K562 (cell line): ENCODE results near the gene HTR5A. TPM values are rescaled to one million over a fixed set of nuclear protein-coding genes. Genes with fewer than 3 reads are reported as not detected.

ENCODE experiments used
- ATAC-seq: fragments of 200-7000 bp; cut with Tn5 transposase; 3 replicates; pipeline ENCODE4 v1.9.1; 2020; ENCODE audit warnings: moderate library complexity
- BruUV-seq: library from RNA; stranded (reverse); fragments of 400-500 nt; replicated peaks from 2 replicates; lab custom pipeline; 2021; lab: Mats Ljungman, UMichigan
- CTCF ChIA-PET: fragments of 300-600 bp; formaldehyde crosslinking; extraction: SDS; loops from one replicate; lab custom pipeline; 2021; ENCODE audit warnings: low intra/inter-chr PET ratio; lab: Yijun Ruan, JAX
- POLR2A ChIA-PET: fragments of 300-600, 350-650 bp; sonication (Branson Sonifier 250); formaldehyde crosslinking; extraction: SDS; loops from one replicate; lab custom pipeline; 2021; ENCODE audit warnings: antibody characterized with exemption, inconsistent platforms; lab: Yijun Ruan, JAX
- DNase-seq, 4 experiments: peaks; one replicate each; pipeline versions ENCODE4 v3.0.0 to v3.0.0-alpha.2; 2011 to 2018; ENCODE audit warnings: low spot score in 3 of 4, mixed read lengths in 3 of 4; ENCODE audit errors: extremely low read depth in 1 of 4
- FAIRE-seq: peaks from 2 replicates; lab custom pipeline; 2011; peaks lifted over from hg19 to GRCh38; lab: Jason Lieb, UNC
- H2AFZ ChIP-seq: 2 replicates; pipeline ENCODE4 v1.6.0; 2011; ENCODE audit warnings: low read depth, low read length, control low read depth, inconsistent platforms
- H3K27ac ChIP-seq: fragments of 200-600 bp; 3 replicates; pipeline ENCODE4 v1.8.0; 2011; ENCODE audit warnings: low read depth, mild to moderate bottlenecking, control low read depth, inconsistent platforms, low read length, moderate library complexity, mixed read lengths; ENCODE audit errors: extremely low read depth
- H3K27me3 ChIP-seq, 2 experiments: fragments of 300-600 bp in 1 of 2; 2 replicates in 1 of 2; 3 replicates in 1 of 2; pipeline versions ENCODE4 v1.6.0 to v1.8.0; 2011; ENCODE audit warnings: inconsistent platforms in 2 of 2, low read length in 2 of 2, mild to moderate bottlenecking in 1 of 2, mixed read lengths in 1 of 2, moderate library complexity in 1 of 2; ENCODE audit not compliant: control insufficient read depth in 2 of 2, insufficient read depth in 2 of 2
- H3K36me3 ChIP-seq: fragments of 300-600 bp; 3 replicates; pipeline ENCODE4 v1.8.0; 2011; ENCODE audit warnings: mild to moderate bottlenecking, low read length, inconsistent platforms; ENCODE audit not compliant: control insufficient read depth, insufficient read depth
- H3K4me1 ChIP-seq, 2 experiments: fragments of 200-600 bp in 1 of 2; replicated peaks in 1 of 2; 2 replicates in 1 of 2; 3 replicates in 1 of 2; pipeline versions ENCODE4 v1.5.1 to v1.8.0; 2011; ENCODE audit warnings: inconsistent platforms in 2 of 2, low read length in 2 of 2, mild to moderate bottlenecking in 1 of 2, mixed read lengths in 1 of 2, moderate library complexity in 1 of 2; ENCODE audit not compliant: control insufficient read depth in 2 of 2, insufficient read depth in 2 of 2
- H3K4me2 ChIP-seq: 2 replicates; pipeline ENCODE4 v1.6.1; 2011; ENCODE audit warnings: low read length, control low read depth, inconsistent platforms, mixed read lengths; ENCODE audit not compliant: insufficient read depth
- H3K4me3 ChIP-seq: fragments of 200-600 bp; sonication (generic), shearing (Covaris generic); 2 replicates; pipeline ENCODE4 v1.5.1; 2016; ENCODE audit warnings: control low read depth, inconsistent platforms
- H3K79me2 ChIP-seq: fragments of 200-600 bp; 3 replicates; pipeline ENCODE4 v1.8.0; 2011; ENCODE audit warnings: low read length, inconsistent platforms; ENCODE audit not compliant: control insufficient read depth, insufficient read depth
- H3K9ac ChIP-seq, 2 experiments: 2 replicates each; pipeline versions ENCODE4 v1.6.0 to v1.6.1; 2011; ENCODE audit warnings: low read depth in 2 of 2, low read length in 2 of 2, control low read depth in 1 of 2, inconsistent platforms in 1 of 2, mild to moderate bottlenecking in 1 of 2, mixed read lengths in 1 of 2; ENCODE audit not compliant: insufficient read depth in 1 of 2
- H3K9me1 ChIP-seq: one replicate; pipeline ENCODE4 v1.6.0; 2011; ENCODE audit warnings: inconsistent platforms, mild to moderate bottlenecking, low read length, moderate library complexity; ENCODE audit not compliant: control insufficient read depth, insufficient read depth
- H3K9me3 ChIP-seq: replicated peaks from 2 replicates; pipeline ENCODE4 v1.5.1; 2011; ENCODE audit warnings: low read depth, low read length, inconsistent platforms; ENCODE audit not compliant: control insufficient read depth, insufficient read depth
- H4K20me1 ChIP-seq: replicated peaks from 2 replicates; pipeline ENCODE4 v1.6.1; 2011; ENCODE audit warnings: low read length, inconsistent platforms, mixed read lengths; ENCODE audit not compliant: control insufficient read depth, insufficient read depth
- ARID3A ChIP-seq: IDR thresholded peaks from 2 replicates; pipeline ENCODE4 v1.6.1; 2012; ENCODE audit warnings: low read depth, low read length, improper control_type of control experiment, borderline replicate concordance
- BRF1 ChIP-seq: IDR thresholded peaks from 3 replicates; pipeline ENCODE4 v1.6.1; 2011; ENCODE audit warnings: borderline replicate concordance, mild to moderate bottlenecking; ENCODE audit not compliant: insufficient read length; ENCODE audit errors: extremely low read depth
- CTCF ChIP-seq, 3 experiments: IDR thresholded peaks in 2 of 3; conservative IDR thresholded peaks in 1 of 3; 2 replicates each; pipeline ENCODE4 v1.5.1; 2011 to 2012; ENCODE audit warnings: low read length in 3 of 3, mild to moderate bottlenecking in 3 of 3, control low read depth in 2 of 3, improper control_type of control experiment in 1 of 3, inconsistent platforms in 1 of 3, low read depth in 1 of 3, mixed read lengths in 1 of 3, moderate library complexity in 1 of 3; ENCODE audit not compliant: insufficient read depth in 2 of 3
- IRF9 ChIP-seq: fragments of 450-650 bp; IDR thresholded peaks from 2 replicates; pipeline ENCODE4 v1.6.1; 2016; ENCODE audit warnings: missing biosample characterization, missing genetic modification characterization
- LEF1 ChIP-seq: fragments of 450-650 bp; IDR thresholded peaks from 2 replicates; pipeline ENCODE4 v1.6.1; 2016; ENCODE audit warnings: mild to moderate bottlenecking
- NELFE ChIP-seq: IDR thresholded peaks from 2 replicates; pipeline ENCODE4 v1.6.1; 2011; ENCODE audit warnings: mild to moderate bottlenecking; ENCODE audit not compliant: insufficient read depth, insufficient read length
- POLR2AphosphoS5 ChIP-seq: IDR thresholded peaks from 2 replicates; pipeline ENCODE4 v1.6.1; 2011; ENCODE audit warnings: mild to moderate bottlenecking, low read depth, low read length, moderate library complexity; ENCODE audit not compliant: control insufficient read depth, insufficient read depth
- POLR2G ChIP-seq: fragments of 200-400 bp; formaldehyde crosslinking; IDR thresholded peaks from 2 replicates; pipeline ENCODE4 v1.6.1; 2017; ENCODE audit warnings: low read depth, mild to moderate bottlenecking, antibody characterized with exemption, low read length, moderate library complexity
- RBM17 ChIP-seq: fragments of 200-400 bp; formaldehyde crosslinking; IDR thresholded peaks from 2 replicates; pipeline ENCODE4 v1.6.1; 2017; ENCODE audit warnings: low read depth, mild to moderate bottlenecking, low read length, borderline replicate concordance
- SAFB2 ChIP-seq: fragments of 200-400 bp; formaldehyde crosslinking; IDR thresholded peaks from 2 replicates; pipeline ENCODE4 v1.6.1; 2018; ENCODE audit warnings: borderline replicate concordance, low read length, low read depth, moderate library complexity; ENCODE audit not compliant: severe bottlenecking
- SNIP1 ChIP-seq: fragments of 450-650 bp; IDR thresholded peaks from 2 replicates; pipeline ENCODE4 v1.7.1; 2017; ENCODE audit warnings: low read depth, mild to moderate bottlenecking
- THRA ChIP-seq: fragments of 450-650 bp; IDR thresholded peaks from 2 replicates; pipeline ENCODE4 v1.6.1; 2017; ENCODE audit warnings: mild to moderate bottlenecking, moderate library complexity
- WGBS: fragments of 100-300 bp; shearing (Covaris generic); methylation state at CpG from one replicate; pipeline ENCODE4 v1.1.6; 2016; ENCODE audit warnings: low coverage, mixed read lengths; ENCODE audit not compliant: insufficient coverage; ENCODE audit errors: missing lambda C conversion rate; 5-methylcytosine and 5-hydroxymethylcytosine counted together
- in situ Hi-C: fragments of 300-500 bp; cut with MboI; formaldehyde crosslinking; loops from 4 replicates; pipeline ENCODE4 v1.15.0; 2018; ENCODE audit warnings: inconsistent platforms, mixed read lengths
- intact Hi-C: fragments of 100-400 bp; cut with micrococcal nuclease; formaldehyde crosslinking; loops from 2 replicates; pipeline ENCODE4 v1.14.2; 2022
- polyA plus RNA-seq, 8 experiments: library from polyadenylated mRNA; depleted of rRNA in 4 of 8; stranded (reverse) in 5 of 8; unstranded in 3 of 8; fragments of >200 nt; fragmentation: Nextera tagmentation in 2 of 8; fragmentation: Illumina TruSeq in 1 of 8; extraction: Ambion mirVana in 2 of 8; extraction: Trizol in 1 of 8; gene quantifications; 2 replicates each; pipeline versions ENCODE4 v1.2.1 to v1.2.3, GENCODE V29; 2011 to 2014; ENCODE audit warnings: inconsistent platforms in 1 of 8, missing spikeins in 1 of 8
- total RNA-seq, 7 experiments: library from RNA; depleted of rRNA in 6 of 7; stranded (reverse); fragments of >200 nt in 6 of 7; fragmentation: Illumina TruSeq in 2 of 7; extraction: Trizol in 2 of 7; gene quantifications; 2 replicates each; pipeline versions ENCODE4 v1.2.1 to v1.2.3, GENCODE V29; 2011 to 2021; ENCODE audit warnings: low replicate concordance in 1 of 7

The HTR5A gene
- total and polyA plus RNA-seq, 9 of the 15 experiments (the other 6 are each of a cell fraction or from before 2014, with no cell fraction given), result 0.06 TPM; not detected in 8

GRCh38 chr7:155069992-155070751, at the start of gene HTR5A (continued):
- TF ChIP-seq IRF9 (tag), result peak; percentile 74

GRCh38 chr7:155020996-155021395, 49.1 kb upstream of the HTR5A start:
- ATAC-seq, result peak; percentile 37; the same call in 1 of the 3 replicates

More at GRCh38 chr7:155020996-155021395, 49.1 kb upstream of the HTR5A start:
- CTCF ChIA-PET, result no interaction called here
- Histone ChIP-seq H3K27me3 (peaks cover 40 to 47% of the 10 kb centered on the region in 2 experiments), H3K4me1 (no peaks in the 10 kb centered on the region; a peak in 1 of 5 replicates), H2AFZ (no peak overlapping the region), H3K9ac (no peak overlapping the region), H3K27ac (no peak overlapping the region), H3K79me2 (no peaks in the 10 kb centered on the region), H3K4me2 (no peak overlapping the region), H3K9me3 (no peaks in the 10 kb centered on the region), H3K4me3 (no peak overlapping the region), H4K20me1 (no peaks in the 10 kb centered on the region), H3K9me1 (no peaks in the 10 kb centered on the region), H3K36me3 (no peaks in the 10 kb centered on the region)
- intact Hi-C loops (no loop called here), in situ Hi-C loops (no loop called here)
- DNase-seq (no peak), FAIRE-seq (no peak)
- POLR2A ChIA-PET, result interaction anchor here (0.6 to 1.0 kb wide), 5 partner anchors 10 to 191 kb away, joined by 3 to 6 read pairs (median 3); no protein-coding TSS in a partner anchor
- no TSS peak for BruUV-seq
- no peak for TF ChIP-seq LEF1
- no peak; a peak in 1 of 6 replicates for TF ChIP-seq CTCF (IDR thresholded peaks at IDR 0.05 in 2 of 3, conservative IDR thresholded peaks at IDR 0.05 in 1 of 3; ENCODE audit: insufficient read depth in 2 of 3, low read depth in 1 of 3, low read length in 3 of 3)
- TF ChIP-seq POLR2AphosphoS5, result no peak
- no peak for TF ChIP-seq SAFB2
- no peak for TF ChIP-seq NELFE
- no peak for TF ChIP-seq THRA
- no peak for TF ChIP-seq SNIP1
- TF ChIP-seq BRF1, result no peak
- TF ChIP-seq RBM17, result no peak
- no peak for TF ChIP-seq ARID3A
- TF ChIP-seq POLR2G, result no peak
- WGBS, result 4% methylated on average over 5 of the region's 5 CpGs
